Measurements from ENCODE around the gene EXOC1. TPM values are rescaled to one million over a fixed set of nuclear protein-coding genes. Genes with fewer than 3 reads are reported as not detected.

The EXOC1 gene
- total and polyA plus RNA-seq, 2 of the 4 experiments (the other 2 are of a cell fraction), result 19.9 to 49.5 TPM

- no peak overlapping the region for H2BK20ac ChIP-seq (ENCODE audit: low read depth, low read length)
- H3K36me3 ChIP-seq (ENCODE audit: control insufficient read depth, insufficient read depth, low read length), result no peaks in the 10 kb centered on the region
- POLR2A ChIA-PET (ENCODE audit: unreplicated experiment), result no interaction called here
- no peak overlapping the region for H3K27ac ChIP-seq (ENCODE audit: insufficient read depth, low read length)
- H2BK5ac ChIP-seq (ENCODE audit: low read depth, low read length, poor library complexity, severe bottlenecking), result no peak overlapping the region
- H3K9me1 ChIP-seq (ENCODE audit: insufficient read depth, low read length), result 0 out of 2 replicates have a peak, but pooled peaks cover 3% of the 10 kb centered on the region
- H3K4me1 ChIP-seq (ENCODE audit: control insufficient read depth, insufficient read depth, low read length), result 0 out of 2 replicates have a peak, but pooled peaks cover 1% of the 10 kb centered on the region
- H2AFZ ChIP-seq (replicated peaks; ENCODE audit: low read length, poor library complexity), result peak overlapping the region; percentile 66
- H3K79me1 ChIP-seq (ENCODE audit: low read depth in 1 of 2, low read length in 2 of 2), result no peaks in the 10 kb centered on the region
- TF ChIP-seq MXI1 (IDR thresholded peaks at IDR 0.05; ENCODE audit: borderline replicate concordance, low read depth, low read length) (no peak), FOS (IDR thresholded peaks at IDR 0.05; ENCODE audit: low read depth, low read length) (no peak), POLR2A (IDR thresholded peaks at IDR 0.05; ENCODE audit: low read depth, low read length) (no peak), NFE2L2 (IDR thresholded peaks at IDR 0.05; ENCODE audit: low read depth, low read length) (no peak), RAD21 (IDR thresholded peaks at IDR 0.05; ENCODE audit: low read length) (no peak), CTCF (conservative IDR thresholded peaks at IDR 0.05; ENCODE audit: low read depth, low read length) (no peak), CHD1 (IDR thresholded peaks at IDR 0.05; ENCODE audit: low read depth, low read length) (no peak), BHLHE40 (IDR thresholded peaks at IDR 0.05; ENCODE audit: low read depth, low read length) (no peak), MAZ (IDR thresholded peaks at IDR 0.05; ENCODE audit: borderline replicate concordance, low read depth, low read length) (no peak), CEBPB (IDR thresholded peaks at IDR 0.05; ENCODE audit: low read depth, low read length) (no peak), ELK1 (IDR thresholded peaks at IDR 0.05; ENCODE audit: borderline replicate concordance, low read depth, low read length) (no peak), SMC3 (IDR thresholded peaks at IDR 0.05; ENCODE audit: low read depth, low read length) (no peak), RCOR1 (IDR thresholded peaks at IDR 0.05; ENCODE audit: insufficient replicate concordance, low read length) (no peak), USF2 (IDR thresholded peaks at IDR 0.05; ENCODE audit: low read depth, low read length) (no peak), MAFK (IDR thresholded peaks at IDR 0.05; ENCODE audit: low read depth, low read length) (no peak), RFX5 (IDR thresholded peaks at IDR 0.05; ENCODE audit: low read depth, low read length) (no peak)
- H2AK9ac ChIP-seq (replicated peaks; ENCODE audit: low read depth, low read length, poor library complexity), result no peak overlapping the region
- no peak overlapping the region for H3K4me2 ChIP-seq (ENCODE audit: low read depth, low read length)
- H2BK15ac ChIP-seq (ENCODE audit: low read depth, low read length), result no peak overlapping the region
- dilution Hi-C loops (cut with HindIII; ENCODE audit: low sequenced_read_pairs, unreplicated experiment) (no loop called here), intact Hi-C loops (cut with micrococcal nuclease) (no loop called here), in situ Hi-C loops (cut with MboI; ENCODE audit: low sequenced_read_pairs) (no loop called here)
- H3K4ac ChIP-seq (ENCODE audit: low read depth, low read length), result no peak overlapping the region
- H3K4me3 ChIP-seq (ENCODE audit: insufficient read depth, low read depth, low read length), result no peak overlapping the region
- 100% methylated on average over 1 of the region's 5 CpGs; no CpG with 5 or more reads in 1 of the 2 experiments for WGBS, 2 experiments (ENCODE audit: extremely low coverage in 2 of 2, insufficient read length in 1 of 2)
- no peak overlapping the region for H4K5ac ChIP-seq (ENCODE audit: low read depth, low read length)
- no peak overlapping the region for H2AK5ac ChIP-seq (ENCODE audit: low read depth, low read length)
- ATAC-seq (ENCODE audit: low read depth), result peak; percentile 53
- no peak for DNase-seq
- H4K20me1 ChIP-seq (ENCODE audit: insufficient read depth, low read length), result no peaks in the 10 kb centered on the region
- no peak overlapping the region for H2BK120ac ChIP-seq (ENCODE audit: low read depth, low read length)
- no peak overlapping the region for H3K14ac ChIP-seq (replicated peaks; ENCODE audit: low read depth, low read length)
- H3K56ac ChIP-seq (ENCODE audit: extremely low read depth, insufficient read depth, low read length), result no peak overlapping the region
- no peaks in the 10 kb centered on the region for H3K27me3 ChIP-seq (ENCODE audit: control insufficient read depth, insufficient read depth, low read length)
- CTCF ChIA-PET, result no interaction called here
- no peak overlapping the region for H3K23ac ChIP-seq (ENCODE audit: low read depth, low read length)
- H3K9ac ChIP-seq (ENCODE audit: low read depth, low read length), result no peak overlapping the region
- H3K9me3 ChIP-seq (ENCODE audit: control insufficient read depth, insufficient read depth, low read length), result no peaks in the 10 kb centered on the region
- H3K18ac ChIP-seq (ENCODE audit: low read depth, low read length), result no peak overlapping the region
- no TSS peak for BruUV-seq (replicated peaks)
- H4K91ac ChIP-seq (ENCODE audit: insufficient read depth, low read depth, low read length), result no peak overlapping the region
- no peak overlapping the region for H4K8ac ChIP-seq (ENCODE audit: low read depth in 2 of 2, low read length in 2 of 2)
Observed at GRCh38 chr4:55920571-55920970, 67.1 kb downstream of the EXOC1 start.
